HL-60 (cell line): Measurements from ENCODE around the gene OR2A1.
"Not testable (repeated sequence)": the region's sequence is repeated elsewhere in the genome, so short reads cannot be mapped to it uniquely, and the experiment has no call there.

ENCODE experiments used
- SPI1 ChIP-seq: IDR thresholded peaks from 2 replicates; pipeline ENCODE4 v1.6.1; 2012; ENCODE audit warnings: low read depth, mild to moderate bottlenecking, borderline replicate concordance
- TF ChIP-seq, protein P1 (sequence below): IDR thresholded peaks from one replicate; pipeline ENCODE4 v1.5.1; 2011; ENCODE audit warnings: low read length, control low read depth, inconsistent platforms; ENCODE audit not compliant: insufficient read depth
- TF ChIP-seq, protein P2 (sequence below): IDR thresholded peaks from 2 replicates; pipeline ENCODE4 v1.6.1; 2012; ENCODE audit warnings: low read depth; ENCODE audit not compliant: insufficient replicate concordance

DNA sequence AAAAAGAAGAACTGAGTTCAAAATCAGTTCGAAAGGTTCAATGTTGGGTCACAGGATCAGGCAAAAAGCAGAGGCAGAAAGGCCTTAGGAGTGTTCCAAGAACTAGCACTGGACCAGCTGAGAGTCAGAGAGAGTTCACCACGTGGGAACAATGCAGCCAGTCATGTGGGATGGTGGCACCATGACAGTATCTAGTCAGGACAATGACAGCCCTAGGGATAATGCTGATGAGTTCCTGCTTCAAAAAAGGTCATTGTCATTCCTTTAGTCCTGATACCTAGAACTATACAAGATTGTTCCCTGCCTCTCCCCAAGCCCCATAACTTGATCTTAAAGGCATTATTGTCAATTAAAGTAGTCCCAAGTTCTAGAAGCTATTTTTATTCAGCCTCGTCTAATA, 39.4 kb downstream of the OR2A1 start:
- TF ChIP-seq, protein P1, sequence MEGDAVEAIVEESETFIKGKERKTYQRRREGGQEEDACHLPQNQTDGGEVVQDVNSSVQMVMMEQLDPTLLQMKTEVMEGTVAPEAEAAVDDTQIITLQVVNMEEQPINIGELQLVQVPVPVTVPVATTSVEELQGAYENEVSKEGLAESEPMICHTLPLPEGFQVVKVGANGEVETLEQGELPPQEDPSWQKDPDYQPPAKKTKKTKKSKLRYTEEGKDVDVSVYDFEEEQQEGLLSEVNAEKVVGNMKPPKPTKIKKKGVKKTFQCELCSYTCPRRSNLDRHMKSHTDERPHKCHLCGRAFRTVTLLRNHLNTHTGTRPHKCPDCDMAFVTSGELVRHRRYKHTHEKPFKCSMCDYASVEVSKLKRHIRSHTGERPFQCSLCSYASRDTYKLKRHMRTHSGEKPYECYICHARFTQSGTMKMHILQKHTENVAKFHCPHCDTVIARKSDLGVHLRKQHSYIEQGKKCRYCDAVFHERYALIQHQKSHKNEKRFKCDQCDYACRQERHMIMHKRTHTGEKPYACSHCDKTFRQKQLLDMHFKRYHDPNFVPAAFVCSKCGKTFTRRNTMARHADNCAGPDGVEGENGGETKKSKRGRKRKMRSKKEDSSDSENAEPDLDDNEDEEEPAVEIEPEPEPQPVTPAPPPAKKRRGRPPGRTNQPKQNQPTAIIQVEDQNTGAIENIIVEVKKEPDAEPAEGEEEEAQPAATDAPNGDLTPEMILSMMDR: not testable (repeated sequence)
- TF ChIP-seq, protein P2, sequence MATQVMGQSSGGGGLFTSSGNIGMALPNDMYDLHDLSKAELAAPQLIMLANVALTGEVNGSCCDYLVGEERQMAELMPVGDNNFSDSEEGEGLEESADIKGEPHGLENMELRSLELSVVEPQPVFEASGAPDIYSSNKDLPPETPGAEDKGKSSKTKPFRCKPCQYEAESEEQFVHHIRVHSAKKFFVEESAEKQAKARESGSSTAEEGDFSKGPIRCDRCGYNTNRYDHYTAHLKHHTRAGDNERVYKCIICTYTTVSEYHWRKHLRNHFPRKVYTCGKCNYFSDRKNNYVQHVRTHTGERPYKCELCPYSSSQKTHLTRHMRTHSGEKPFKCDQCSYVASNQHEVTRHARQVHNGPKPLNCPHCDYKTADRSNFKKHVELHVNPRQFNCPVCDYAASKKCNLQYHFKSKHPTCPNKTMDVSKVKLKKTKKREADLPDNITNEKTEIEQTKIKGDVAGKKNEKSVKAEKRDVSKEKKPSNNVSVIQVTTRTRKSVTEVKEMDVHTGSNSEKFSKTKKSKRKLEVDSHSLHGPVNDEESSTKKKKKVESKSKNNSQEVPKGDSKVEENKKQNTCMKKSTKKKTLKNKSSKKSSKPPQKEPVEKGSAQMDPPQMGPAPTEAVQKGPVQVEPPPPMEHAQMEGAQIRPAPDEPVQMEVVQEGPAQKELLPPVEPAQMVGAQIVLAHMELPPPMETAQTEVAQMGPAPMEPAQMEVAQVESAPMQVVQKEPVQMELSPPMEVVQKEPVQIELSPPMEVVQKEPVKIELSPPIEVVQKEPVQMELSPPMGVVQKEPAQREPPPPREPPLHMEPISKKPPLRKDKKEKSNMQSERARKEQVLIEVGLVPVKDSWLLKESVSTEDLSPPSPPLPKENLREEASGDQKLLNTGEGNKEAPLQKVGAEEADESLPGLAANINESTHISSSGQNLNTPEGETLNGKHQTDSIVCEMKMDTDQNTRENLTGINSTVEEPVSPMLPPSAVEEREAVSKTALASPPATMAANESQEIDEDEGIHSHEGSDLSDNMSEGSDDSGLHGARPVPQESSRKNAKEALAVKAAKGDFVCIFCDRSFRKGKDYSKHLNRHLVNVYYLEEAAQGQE: not testable (repeated sequence)
- TF ChIP-seq SPI1: not testable (repeated sequence)
